IPS-15b (cell line): ENCODE results near the gene TEX2.

ENCODE experiments used
- H3K27me3 ChIP-seq: one replicate; pipeline ENCODE4 v1.6.1; 2013; ENCODE audit warnings: low read length; ENCODE audit not compliant: control insufficient read depth, insufficient read depth
- H3K36me3 ChIP-seq: one replicate; pipeline ENCODE4 v1.6.1; 2013; ENCODE audit warnings: low read length; ENCODE audit not compliant: control insufficient read depth, insufficient read depth
- H3K4me1 ChIP-seq: one replicate; pipeline ENCODE4 v1.6.1; 2013; ENCODE audit warnings: mild to moderate bottlenecking, low read length; ENCODE audit not compliant: control insufficient read depth, insufficient read depth
- H3K4me3 ChIP-seq: one replicate; pipeline ENCODE4 v1.5.1; 2013; ENCODE audit warnings: low read depth, low read length
- H3K9ac ChIP-seq: one replicate; pipeline ENCODE4 v1.6.1; 2013; ENCODE audit warnings: low read depth, mild to moderate bottlenecking, low read length
- H3K9me3 ChIP-seq: one replicate; pipeline ENCODE4 v1.6.1; 2013; ENCODE audit warnings: mild to moderate bottlenecking, low read length; ENCODE audit not compliant: control insufficient read depth, insufficient read depth

TEX2 gene

DNA sequence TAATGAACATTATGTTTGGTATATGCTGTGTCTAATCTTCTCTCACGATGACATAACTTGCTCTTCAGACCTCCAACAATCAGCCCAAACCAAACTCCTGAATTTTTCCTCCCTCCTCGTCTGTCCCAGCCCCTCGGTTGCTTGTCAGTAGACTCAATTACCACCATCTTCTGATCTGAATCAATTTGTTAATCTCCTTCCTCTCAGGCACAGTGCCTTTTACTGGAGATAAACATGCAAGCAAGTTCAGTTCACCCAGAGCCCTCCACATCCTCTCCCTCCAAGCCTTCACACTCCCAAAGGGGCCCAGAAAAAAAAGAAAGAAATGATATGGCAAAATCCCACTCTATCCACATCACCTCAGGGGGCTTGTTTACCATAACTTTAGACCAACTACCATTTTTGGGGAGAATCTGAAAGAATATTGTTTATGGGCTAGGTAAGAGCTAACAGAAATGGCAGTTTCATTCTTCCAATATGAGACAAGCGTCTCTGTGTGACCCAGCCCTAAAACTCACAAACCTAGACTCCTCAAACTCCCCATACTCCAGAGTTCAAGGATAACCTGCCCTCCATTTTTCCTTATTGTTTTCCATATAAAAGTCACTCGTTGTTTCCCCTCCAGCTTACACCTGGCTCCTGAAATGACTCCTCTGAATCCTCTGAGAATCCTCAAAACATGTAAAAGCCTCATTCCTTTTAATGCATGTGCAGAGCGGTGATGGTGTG is 1.5 kb downstream of the TEX2 start:
- Histone ChIP-seq H3K9ac (peak overlapping the region; percentile 24), H3K36me3 (no peaks in the 10 kb centered on the region), H3K4me3 (peak overlapping the region; percentile 70), H3K27me3 (peaks cover 24% of the 10 kb centered on the region), H3K9me3 (no peaks in the 10 kb centered on the region), H3K4me1 (peaks cover 2% of the 10 kb centered on the region)

GRCh38 chr17:64260886-64261285 is 2.2 kb downstream of the TEX2 start:
- no peak overlapping the region for H3K4me3 ChIP-seq
- H3K9me3 ChIP-seq = no peaks in the 10 kb centered on the region
- peaks cover 24% of the 10 kb centered on the region for H3K27me3 ChIP-seq
- H3K4me1 ChIP-seq = peaks cover 4% of the 10 kb centered on the region
- no peaks in the 10 kb centered on the region for H3K36me3 ChIP-seq
- no peak overlapping the region for H3K9ac ChIP-seq

GRCh38 chr17:64259922-64260321 is 3.1 kb downstream of the TEX2 start:
- Histone ChIP-seq H3K9me3 (no peaks in the 10 kb centered on the region), H3K9ac (no peak overlapping the region), H3K36me3 (no peaks in the 10 kb centered on the region), H3K4me1 (peaks cover 4% of the 10 kb centered on the region), H3K27me3 (peaks cover 22% of the 10 kb centered on the region), H3K4me3 (no peak overlapping the region)

DNA sequence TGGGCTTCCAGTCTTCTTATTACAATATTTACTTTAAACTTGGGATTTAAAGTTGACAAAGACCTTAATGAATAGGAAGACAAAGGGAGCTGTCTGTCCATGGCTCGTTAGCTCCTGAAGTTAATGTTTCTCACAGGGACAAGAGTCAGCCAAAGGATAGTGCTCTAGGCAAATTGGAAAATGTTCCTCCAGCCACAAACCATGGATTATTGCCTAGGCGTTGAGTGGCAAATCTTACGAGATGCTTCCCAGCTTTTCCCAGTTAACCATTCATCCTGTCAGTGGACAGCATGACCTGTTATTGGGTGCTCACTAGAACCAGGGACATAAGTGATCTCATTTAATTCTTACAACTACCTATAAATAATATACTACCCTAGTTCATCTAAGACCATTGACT is 3.6 kb downstream of the TEX2 start:
- H3K4me1 ChIP-seq = peaks cover 4% of the 10 kb centered on the region
- no peaks in the 10 kb centered on the region for H3K36me3 ChIP-seq
- no peaks in the 10 kb centered on the region for H3K9me3 ChIP-seq
- no peak overlapping the region for H3K9ac ChIP-seq
- H3K4me3 ChIP-seq = no peak overlapping the region
- peaks cover 17% of the 10 kb centered on the region for H3K27me3 ChIP-seq

- H3K4me3 ChIP-seq = no peak overlapping the region
- H3K36me3 ChIP-seq = no peaks in the 10 kb centered on the region
- peaks cover 4% of the 10 kb centered on the region for H3K4me1 ChIP-seq
- no peaks in the 10 kb centered on the region for H3K9me3 ChIP-seq
- H3K27me3 ChIP-seq = peaks cover 11% of the 10 kb centered on the region
- no peak overlapping the region for H3K9ac ChIP-seq
Observed at GRCh38 chr17:64256913-64257807, 5.9 kb downstream of the TEX2 start.

GRCh38 chr17:64255764-64256163 is 7.3 kb downstream of the TEX2 start:
- H3K9ac ChIP-seq = no peak overlapping the region
- peaks cover 2% of the 10 kb centered on the region for H3K4me1 ChIP-seq
- no peaks in the 10 kb centered on the region for H3K9me3 ChIP-seq
- no peak overlapping the region for H3K4me3 ChIP-seq
- H3K36me3 ChIP-seq = no peaks in the 10 kb centered on the region
- no peaks in the 10 kb centered on the region for H3K27me3 ChIP-seq

- Histone ChIP-seq H3K27me3 (no peaks in the 10 kb centered on the region), H3K36me3 (no peaks in the 10 kb centered on the region), H3K4me3 (no peak overlapping the region), H3K9me3 (no peaks in the 10 kb centered on the region), H3K9ac (no peak overlapping the region), H3K4me1 (peaks cover 2% of the 10 kb centered on the region)
Observed at GRCh38 chr17:64254755-64255154, 8.3 kb downstream of the TEX2 start.

GRCh38 chr17:64253470-64253869 is 9.6 kb downstream of the TEX2 start:
- Histone ChIP-seq H3K36me3 (no peaks in the 10 kb centered on the region), H3K4me1 (peaks cover 2% of the 10 kb centered on the region), H3K4me3 (no peak overlapping the region), H3K9ac (no peak overlapping the region), H3K27me3 (no peaks in the 10 kb centered on the region), H3K9me3 (no peaks in the 10 kb centered on the region)

GRCh38 chr17:64252831-64253230 is 10.2 kb downstream of the TEX2 start:
- Histone ChIP-seq H3K4me1 (peaks cover 2% of the 10 kb centered on the region), H3K36me3 (no peaks in the 10 kb centered on the region), H3K9ac (no peak overlapping the region), H3K9me3 (no peaks in the 10 kb centered on the region), H3K4me3 (no peak overlapping the region), H3K27me3 (no peaks in the 10 kb centered on the region)

DNA sequence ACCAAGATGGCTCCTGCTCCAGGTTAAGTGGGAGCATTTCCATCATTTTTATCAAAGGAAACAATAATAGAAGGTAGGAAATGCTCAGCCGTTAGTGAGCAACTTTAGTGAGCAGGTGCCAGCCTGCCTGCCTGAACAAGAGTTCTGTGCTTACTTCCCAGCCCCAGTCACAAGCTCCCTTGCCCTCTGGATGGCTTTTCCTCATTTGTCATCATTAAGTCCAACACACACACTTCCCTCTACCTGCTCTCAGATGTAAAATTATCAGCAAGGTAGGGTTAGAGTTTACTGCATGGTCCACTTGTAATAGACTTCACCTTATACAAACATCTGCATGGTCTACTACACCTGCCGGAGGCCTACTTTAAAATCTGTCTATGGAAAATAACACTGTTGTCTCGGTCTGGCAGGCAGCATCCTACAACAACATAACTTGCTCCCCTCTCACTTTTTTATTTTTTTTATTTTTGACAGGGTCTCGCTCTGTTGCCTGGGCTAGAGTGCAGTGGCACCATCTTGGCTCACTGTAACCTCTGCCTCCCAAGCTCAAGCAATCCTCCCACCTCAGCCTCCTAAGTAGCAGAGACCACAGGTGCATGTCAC is 12.7 kb downstream of the TEX2 start:
- Histone ChIP-seq H3K36me3 (no peaks in the 10 kb centered on the region), H3K4me1 (no peaks in the 10 kb centered on the region), H3K9ac (no peak overlapping the region), H3K4me3 (no peak overlapping the region), H3K27me3 (no peaks in the 10 kb centered on the region), H3K9me3 (no peaks in the 10 kb centered on the region)

GRCh38 chr17:64247836-64248235 is 15.2 kb downstream of the TEX2 start:
- Histone ChIP-seq H3K4me1 (no peaks in the 10 kb centered on the region), H3K4me3 (no peak overlapping the region), H3K36me3 (no peaks in the 10 kb centered on the region), H3K27me3 (no peaks in the 10 kb centered on the region), H3K9ac (no peak overlapping the region), H3K9me3 (no peaks in the 10 kb centered on the region)
